ENCODE results near the gene CYP2U1.

The CYP2U1 gene

GRCh38 chr4:107994894-107995293, 63.5 kb downstream of the CYP2U1 start:
- TF ChIP-seq EZH2 (IDR thresholded peaks at IDR 0.05) (no peak), FOXP2 (optimal IDR thresholded peaks at IDR 0.05; ENCODE audit: control extremely low read depth, extremely low read length, insufficient read depth) (no peak), POLR2AphosphoS5 (IDR thresholded peaks at IDR 0.05; ENCODE audit: borderline replicate concordance, low read depth, low read length) (no peak)
- Histone ChIP-seq H3K9ac (ENCODE audit: insufficient read length) (no peak overlapping the region), H3K4me3 (no peak overlapping the region), H3K9me3 (ENCODE audit: low read depth, low read length) (no peaks in the 10 kb centered on the region), H3K36me3 (ENCODE audit: insufficient read depth, low read length) (peaks cover 65% of the 10 kb centered on the region), H3K27ac (no peak overlapping the region)
- no peak for DNase-seq (ENCODE audit: low read depth, low spot score)

GRCh38 chr4:107996949-107997788, 65.8 kb downstream of the CYP2U1 start:
- H3K36me3 ChIP-seq (ENCODE audit: insufficient read depth, low read length): peaks cover 86% of the 10 kb centered on the region
- no peak overlapping the region for H3K27ac ChIP-seq
- no peak overlapping the region for H3K4me3 ChIP-seq
- no peak overlapping the region for H3K9ac ChIP-seq (ENCODE audit: insufficient read length)
- no peaks in the 10 kb centered on the region; the same call in 1 of the 2 replicates for H3K9me3 ChIP-seq (ENCODE audit: low read depth, low read length)
- TF ChIP-seq FOXP2 (optimal IDR thresholded peaks at IDR 0.05; ENCODE audit: control extremely low read depth, extremely low read length, insufficient read depth) (no peak), EZH2 (IDR thresholded peaks at IDR 0.05) (no peak), POLR2AphosphoS5 (IDR thresholded peaks at IDR 0.05; ENCODE audit: borderline replicate concordance, low read depth, low read length) (no peak)
- DNase-seq (ENCODE audit: low read depth, low spot score): no peak

GRCh38 chr4:107997794-107998193, 66.4 kb downstream of the CYP2U1 start:
- Histone ChIP-seq H3K27ac (no peak overlapping the region), H3K9ac (ENCODE audit: insufficient read length) (no peak overlapping the region)
- TF ChIP-seq FOXP2 (optimal IDR thresholded peaks at IDR 0.05; ENCODE audit: control extremely low read depth, extremely low read length, insufficient read depth): no peak
- no peak for TF ChIP-seq EZH2 (IDR thresholded peaks at IDR 0.05)
- no peak for TF ChIP-seq POLR2AphosphoS5 (IDR thresholded peaks at IDR 0.05; ENCODE audit: borderline replicate concordance, low read depth, low read length)

GRCh38 chr4:107999932-108000539, 68.7 kb downstream of the CYP2U1 start:
- Histone ChIP-seq H3K27ac (no peak overlapping the region), H3K9ac (ENCODE audit: insufficient read length) (no peak overlapping the region), H3K9me3 (ENCODE audit: low read depth, low read length) (no peaks in the 10 kb centered on the region; the same call in 1 of the 2 replicates), H3K4me3 (no peak overlapping the region), H3K36me3 (ENCODE audit: insufficient read depth, low read length) (peaks cover 76% of the 10 kb centered on the region)
- no peak for DNase-seq (ENCODE audit: low read depth, low spot score)
- TF ChIP-seq EZH2 (IDR thresholded peaks at IDR 0.05) (no peak), POLR2AphosphoS5 (IDR thresholded peaks at IDR 0.05; ENCODE audit: borderline replicate concordance, low read depth, low read length) (no peak), FOXP2 (optimal IDR thresholded peaks at IDR 0.05; ENCODE audit: control extremely low read depth, extremely low read length, insufficient read depth) (no peak)

More at GRCh38 chr4:107997794-107998193, 66.4 kb downstream of the CYP2U1 start:
- no peak for DNase-seq (ENCODE audit: low read depth, low spot score)
- H3K36me3 ChIP-seq (ENCODE audit: insufficient read depth, low read length): peaks cover 89% of the 10 kb centered on the region
- no peak overlapping the region for H3K4me3 ChIP-seq
- no peaks in the 10 kb centered on the region; the same call in 1 of the 2 replicates for H3K9me3 ChIP-seq (ENCODE audit: low read depth, low read length)

- Histone ChIP-seq H3K4me3 (no peak overlapping the region), H3K9me3 (ENCODE audit: low read depth, low read length) (no peaks in the 10 kb centered on the region; the same call in 1 of the 2 replicates), H3K36me3 (ENCODE audit: insufficient read depth, low read length) (peaks cover 66% of the 10 kb centered on the region), H3K9ac (ENCODE audit: insufficient read length) (no peak overlapping the region), H3K27ac (no peak overlapping the region)
- no peak for DNase-seq (ENCODE audit: low read depth, low spot score)
- no peak for TF ChIP-seq EZH2 (IDR thresholded peaks at IDR 0.05)
- no peak for TF ChIP-seq FOXP2 (optimal IDR thresholded peaks at IDR 0.05; ENCODE audit: control extremely low read depth, extremely low read length, insufficient read depth)
- TF ChIP-seq POLR2AphosphoS5 (IDR thresholded peaks at IDR 0.05; ENCODE audit: borderline replicate concordance, low read depth, low read length): no peak
These were observed 70.3 kb downstream of the CYP2U1 start for GRCh38 chr4:108001540-108002135.
